IMR-90 (cell line): Measurements from ENCODE around the gene AVPR2. TPM values are rescaled to one million over a fixed set of nuclear protein-coding genes. Genes with fewer than 3 reads are reported as not detected.

Experiments
- ATAC-seq: fragments of 200-7000 bp; cut with Tn5 transposase; 2 replicates; pipeline ENCODE4 v1.9.1; 2020; ENCODE audit warnings: low read depth, mild to moderate bottlenecking, moderate library complexity
- BruUV-seq: library from RNA; stranded (reverse); fragments of 400-500 nt; replicated peaks from 2 replicates; lab custom pipeline; 2021; lab: Mats Ljungman, UMichigan
- CTCF ChIA-PET: fragments of 300-600 bp; formaldehyde crosslinking; extraction: SDS; loops from one replicate; lab custom pipeline; 2021; ENCODE audit warnings: antibody characterized with exemption; lab: Yijun Ruan, JAX
- POLR2A ChIA-PET: fragments of 300-600 bp; sonication (Branson Sonifier 250); formaldehyde crosslinking; loops from one replicate; lab custom pipeline; 2022; ENCODE audit warnings: antibody characterized with exemption; ENCODE audit not compliant: unreplicated experiment; lab: Charles Lee
- DNase-seq: peaks from one replicate; pipeline ENCODE4 v3.0.0; 2013
- H2AFZ ChIP-seq: replicated peaks from 2 replicates; pipeline ENCODE3; 2013; ENCODE audit warnings: low read length, mild to moderate bottlenecking; ENCODE audit not compliant: poor library complexity
- H2AK5ac ChIP-seq: 2 replicates; pipeline ENCODE4 v1.6.1; 2013; ENCODE audit warnings: low read depth, low read length, inconsistent platforms
- H2AK9ac ChIP-seq: replicated peaks from 2 replicates; pipeline ENCODE3; 2013; ENCODE audit warnings: mild to moderate bottlenecking, low read depth, low read length, moderate library complexity; ENCODE audit not compliant: poor library complexity
- H2BK120ac ChIP-seq: 2 replicates; pipeline ENCODE4 v1.6.1; 2013; ENCODE audit warnings: low read depth, low read length, inconsistent platforms
- H2BK15ac ChIP-seq: 3 replicates; pipeline ENCODE4 v1.6.1; 2013; ENCODE audit warnings: low read depth, low read length, inconsistent platforms
- H2BK20ac ChIP-seq: 2 replicates; pipeline ENCODE4 v1.6.1; 2013; ENCODE audit warnings: low read depth, mild to moderate bottlenecking, inconsistent platforms, low read length, moderate library complexity
- H2BK5ac ChIP-seq: 2 replicates; pipeline ENCODE4 v1.6.1; 2013; ENCODE audit warnings: mild to moderate bottlenecking, low read depth, low read length, inconsistent platforms; ENCODE audit not compliant: poor library complexity, severe bottlenecking
- H3K14ac ChIP-seq: replicated peaks from 2 replicates; pipeline ENCODE4 v1.6.1; 2013; ENCODE audit warnings: low read depth, low read length, inconsistent platforms
- H3K18ac ChIP-seq: 2 replicates; pipeline ENCODE4 v1.6.1; 2013; ENCODE audit warnings: low read depth, low read length, control low read depth
- H3K23ac ChIP-seq: 2 replicates; pipeline ENCODE4 v1.6.1; 2013; ENCODE audit warnings: low read depth, low read length, inconsistent platforms
- H3K27ac ChIP-seq: 2 replicates; pipeline ENCODE4 v1.5.1; 2013; ENCODE audit warnings: mild to moderate bottlenecking, control low read depth, low read length; ENCODE audit not compliant: insufficient read depth
- H3K27me3 ChIP-seq: 2 replicates; pipeline ENCODE4 v1.6.1; 2013; ENCODE audit warnings: low read length; ENCODE audit not compliant: control insufficient read depth, insufficient read depth
- H3K36me3 ChIP-seq: 2 replicates; pipeline ENCODE4 v1.6.1; 2013; ENCODE audit warnings: low read length, mixed read lengths; ENCODE audit not compliant: control insufficient read depth, insufficient read depth
- H3K4ac ChIP-seq: 2 replicates; pipeline ENCODE4 v1.6.1; 2013; ENCODE audit warnings: low read depth, low read length, inconsistent platforms
- H3K4me1 ChIP-seq: 2 replicates; pipeline ENCODE4 v1.6.1; 2013; ENCODE audit warnings: low read length, mixed read lengths; ENCODE audit not compliant: control insufficient read depth, insufficient read depth
- H3K4me2 ChIP-seq: 2 replicates; pipeline ENCODE4 v1.6.1; 2013; ENCODE audit warnings: low read depth, mild to moderate bottlenecking, control low read depth, low read length, moderate library complexity
- H3K4me3 ChIP-seq: 2 replicates; pipeline ENCODE4 v1.5.1; 2013; ENCODE audit warnings: low read depth, mild to moderate bottlenecking, control low read depth, low read length, moderate library complexity; ENCODE audit not compliant: insufficient read depth
- H3K56ac ChIP-seq: 2 replicates; pipeline ENCODE4 v1.6.1; 2013; ENCODE audit warnings: low read length, inconsistent platforms; ENCODE audit not compliant: insufficient read depth; ENCODE audit errors: extremely low read depth
- H3K79me1 ChIP-seq, 2 experiments: 2 replicates each; pipeline ENCODE4 v1.6.1; 2013; ENCODE audit warnings: low read length in 2 of 2, inconsistent platforms in 1 of 2, low read depth in 1 of 2
- H3K9ac ChIP-seq: 2 replicates; pipeline ENCODE4 v1.6.1; 2013; ENCODE audit warnings: low read depth, low read length, control low read depth
- H3K9me1 ChIP-seq: 2 replicates; pipeline ENCODE4 v1.6.1; 2013; ENCODE audit warnings: low read length, inconsistent platforms; ENCODE audit not compliant: insufficient read depth
- H3K9me3 ChIP-seq: 2 replicates; pipeline ENCODE4 v1.6.1; 2013; ENCODE audit warnings: low read length; ENCODE audit not compliant: control insufficient read depth, insufficient read depth
- H4K20me1 ChIP-seq: 2 replicates; pipeline ENCODE4 v1.6.1; 2013; ENCODE audit warnings: low read length, inconsistent platforms; ENCODE audit not compliant: insufficient read depth
- H4K5ac ChIP-seq: 2 replicates; pipeline ENCODE4 v1.6.1; 2013; ENCODE audit warnings: mild to moderate bottlenecking, low read depth, low read length, control low read depth
- H4K8ac ChIP-seq, 2 experiments: 2 replicates each; pipeline ENCODE4 v1.6.1; 2013; ENCODE audit warnings: low read depth in 2 of 2, low read length in 2 of 2, control low read depth in 1 of 2, inconsistent platforms in 1 of 2
- H4K91ac ChIP-seq: 2 replicates; pipeline ENCODE4 v1.6.1; 2013; ENCODE audit warnings: low read depth, low read length, inconsistent platforms; ENCODE audit not compliant: insufficient read depth
- BHLHE40 ChIP-seq: fragments of 150-350 bp; IDR thresholded peaks from 2 replicates; pipeline ENCODE4 v1.6.1; 2016; ENCODE audit warnings: mild to moderate bottlenecking, low read depth, low read length
- FOS ChIP-seq: fragments of 150-350 bp; IDR thresholded peaks from 2 replicates; pipeline ENCODE4 v1.6.1; 2016; ENCODE audit warnings: low read depth, low read length
- MAFK ChIP-seq: IDR thresholded peaks from 2 replicates; pipeline ENCODE4 v1.6.1; 2012; ENCODE audit warnings: low read depth, low read length, improper control_type of control experiment
- MAZ ChIP-seq: IDR thresholded peaks from 2 replicates; pipeline ENCODE4 v1.6.1; 2012; ENCODE audit warnings: low read depth, mild to moderate bottlenecking, low read length, improper control_type of control experiment, moderate library complexity, borderline replicate concordance
- POLR2A ChIP-seq: IDR thresholded peaks from 2 replicates; pipeline ENCODE4 v1.6.1; 2012; ENCODE audit warnings: mild to moderate bottlenecking, low read depth, low read length
- WGBS, 2 experiments: methylation state at CpG; one replicate each; pipeline versions ENCODE4 v1.1.5 to v1.1.7; 2013; ENCODE audit warnings: missing lambda C conversion rate in 2 of 2; ENCODE audit not compliant: insufficient read length in 1 of 2; ENCODE audit errors: extremely low coverage in 2 of 2; 5-methylcytosine and 5-hydroxymethylcytosine counted together
- dilution Hi-C: fragments of 300-500 bp; cut with HindIII; formaldehyde crosslinking; loops from one replicate; pipeline ENCODE4 v1.14.3; 2018; ENCODE audit warnings: low sequenced_read_pairs; ENCODE audit not compliant: unreplicated experiment
- in situ Hi-C: fragments of 300-500 bp; cut with MboI; formaldehyde crosslinking; loops from 3 replicates; pipeline ENCODE4 v1.14.3; 2019; ENCODE audit warnings: low sequenced_read_pairs, inconsistent platforms, mixed read lengths
- intact Hi-C: fragments of 100-400 bp; cut with micrococcal nuclease; formaldehyde crosslinking; loops from 2 replicates; pipeline ENCODE4 v1.10.0; 2022
- polyA plus RNA-seq, 3 experiments: library from polyadenylated mRNA; depleted of rRNA; stranded (reverse); fragments of >200 nt; gene quantifications; 2 replicates each; pipeline ENCODE4 v1.2.3, GENCODE V29; 2012; ENCODE audit warnings: low replicate concordance in 1 of 3
- total RNA-seq: library from RNA; depleted of rRNA; stranded (reverse); fragments of >200 nt; gene quantifications from 2 replicates; pipeline ENCODE4 v1.2.3, GENCODE V29; 2012

AVPR2 gene
- total and polyA plus RNA-seq, 2 of the 4 experiments (the other 2 are of a cell fraction), result not detected

GRCh38 chrX:153902385-153902784 lies 2.1 kb upstream of the AVPR2 start:
- H4K20me1 ChIP-seq, result no peaks in the 10 kb centered on the region; the same call in 1 of the 2 replicates
- DNase-seq, result no peak
- no peak overlapping the region for H4K5ac ChIP-seq
- no peak overlapping the region for H3K23ac ChIP-seq
- no peak overlapping the region for H2BK15ac ChIP-seq
- H2BK20ac ChIP-seq, result no peak overlapping the region
- TF ChIP-seq MAFK (no peak), POLR2A (no peak), MAZ (no peak), FOS (no peak), BHLHE40 (no peak)
- H3K27ac ChIP-seq, result no peak overlapping the region
- H2BK120ac ChIP-seq, result no peak overlapping the region
- no peak overlapping the region for H2AK9ac ChIP-seq
- WGBS, 2 experiments, result 29% methylated on average over 2 of the region's 10 CpGs; no CpG with 5 or more reads in 1 of the 2 experiments
- peaks cover 9% of the 10 kb centered on the region; the same call in 1 of the 2 replicates for H3K4me1 ChIP-seq
- no peak overlapping the region for H4K91ac ChIP-seq
- H2BK5ac ChIP-seq, result no peak overlapping the region
- no peak overlapping the region for H2AFZ ChIP-seq
- intact Hi-C loops (no loop called here), dilution Hi-C loops (no loop called here), in situ Hi-C loops (loop anchor here (25.0 kb wide), 1 partner anchor 940 kb away; no protein-coding TSS in a partner anchor)
- H3K9me1 ChIP-seq, result peaks cover 4% of the 10 kb centered on the region
- ATAC-seq, result no peak
- no peaks in the 10 kb centered on the region for H3K79me1 ChIP-seq
- no peak overlapping the region for H3K4ac ChIP-seq
- H3K56ac ChIP-seq, result no peak overlapping the region
- H3K14ac ChIP-seq, result no peak overlapping the region
- ChIA-PET POLR2A (no interaction called here), CTCF (no interaction called here)
- no peak overlapping the region for H3K4me2 ChIP-seq
- no peak overlapping the region for H3K18ac ChIP-seq
- no peaks in the 10 kb centered on the region for H3K36me3 ChIP-seq
- H3K9me3 ChIP-seq, result no peaks in the 10 kb centered on the region; the same call in 1 of the 2 replicates
- no peak overlapping the region for H4K8ac ChIP-seq
- no TSS peak for BruUV-seq
- no peak overlapping the region for H2AK5ac ChIP-seq
- H3K9ac ChIP-seq, result no peak overlapping the region
- H3K27me3 ChIP-seq, result peaks cover 3% of the 10 kb centered on the region
- no peak overlapping the region for H3K4me3 ChIP-seq
